Hematopoietic multipotent progenitor cell treated with erythropoietin and hydrocortisone succinate and interleukin-3 and kit ligand, for 17 days (in vitro differentiated cells): Measurements from ENCODE around the gene AHNAK2.
"Not testable (repeated sequence)": the region's sequence is repeated elsewhere in the genome, so short reads cannot be mapped to it uniquely, and the experiment has no call there.

Source experiments
- DNase-seq: peaks from one replicate; pipeline ENCODE4 v3.0.0-alpha.2; 2015; ENCODE audit warnings: low spot score

AHNAK2 gene

GRCh38 chr14:104927432-104927816 is 50.8 kb downstream of the AHNAK2 start:
- DNase-seq, result no peak

DNA sequence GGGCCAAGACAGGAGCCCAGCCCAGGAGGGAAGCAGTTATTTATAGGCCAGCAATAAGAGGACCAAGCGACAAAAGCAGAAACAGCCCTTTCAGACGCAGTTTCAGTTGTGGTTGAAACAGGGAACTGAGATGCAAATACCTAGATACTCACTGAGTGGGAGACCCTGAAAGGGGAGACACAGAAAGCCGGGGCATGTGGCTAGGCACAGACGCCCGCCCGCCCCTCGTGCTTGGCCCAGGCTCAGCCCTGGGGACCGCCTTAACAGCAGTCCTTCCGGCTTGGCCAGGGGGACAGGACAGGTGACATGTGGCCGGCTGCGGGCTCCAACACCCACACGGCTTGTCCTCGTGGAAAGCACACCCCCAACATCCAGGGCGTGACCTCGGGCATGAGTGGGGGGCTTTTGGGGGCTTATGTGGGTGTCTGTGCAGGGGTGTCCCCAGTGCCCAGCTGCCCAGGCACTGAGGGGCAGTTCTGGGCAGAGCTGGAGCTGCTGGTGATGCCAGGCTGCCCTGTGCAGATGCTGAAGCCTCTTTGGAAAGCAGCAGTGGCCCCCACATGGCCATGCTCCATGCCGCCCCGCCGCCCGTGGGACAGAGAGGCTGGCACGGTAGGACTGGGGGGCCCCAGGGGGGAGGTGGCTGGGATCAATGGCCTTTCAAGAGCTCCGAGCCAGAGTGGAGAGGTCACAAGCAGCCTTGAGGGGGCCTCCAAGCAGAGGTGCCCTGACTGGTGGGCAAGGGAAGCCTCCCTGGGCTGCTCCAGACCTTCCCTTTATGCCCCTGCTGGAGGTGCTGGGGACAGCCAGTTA is 51.3 kb downstream of the AHNAK2 start:
- no peak for DNase-seq

- DNase-seq, result no peak
Observed at GRCh38 chr14:104925855-104926609, 52.1 kb downstream of the AHNAK2 start.

DNA sequence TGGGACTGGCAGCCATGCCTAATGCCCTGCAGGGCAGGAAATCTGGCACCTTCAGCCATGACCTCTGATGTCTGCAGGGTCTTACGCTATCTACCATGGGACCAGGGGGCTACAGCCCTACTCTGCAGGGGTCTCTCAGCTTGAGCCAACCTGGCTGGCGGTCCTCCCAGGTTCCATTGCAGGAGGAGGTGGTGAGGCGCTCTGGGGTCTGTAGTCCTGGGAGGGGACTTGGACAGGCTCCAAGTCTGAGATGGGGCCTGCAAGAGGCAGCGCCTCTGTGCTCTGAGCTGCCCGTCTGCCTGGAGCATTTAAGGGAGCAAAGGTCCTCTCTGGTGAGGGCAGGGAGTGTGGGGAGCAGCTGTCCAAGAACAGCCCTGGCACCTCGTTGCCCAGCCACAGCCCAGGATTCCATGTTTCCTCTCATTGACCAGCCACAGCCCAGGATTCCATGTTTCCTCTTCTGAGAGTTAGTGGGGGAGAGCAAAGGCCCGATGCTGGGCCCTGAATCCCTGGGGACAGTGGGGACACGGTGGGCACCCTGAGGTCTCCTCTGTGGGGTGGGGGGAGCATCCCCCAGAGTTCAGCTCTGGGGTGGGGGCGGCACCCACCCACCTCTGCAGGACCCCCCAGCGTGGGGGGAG is 52.8 kb downstream of the AHNAK2 start:
- no peak for DNase-seq

- DNase-seq, result no peak
Observed at GRCh38 chr14:104924421-104925213, 53.6 kb downstream of the AHNAK2 start, which contains the start of gene PLD4. Gene PLD4 (plus strand): TSS chr14:104924879. CDS start chr14:104927141, 2,262 bp downstream.

DNA sequence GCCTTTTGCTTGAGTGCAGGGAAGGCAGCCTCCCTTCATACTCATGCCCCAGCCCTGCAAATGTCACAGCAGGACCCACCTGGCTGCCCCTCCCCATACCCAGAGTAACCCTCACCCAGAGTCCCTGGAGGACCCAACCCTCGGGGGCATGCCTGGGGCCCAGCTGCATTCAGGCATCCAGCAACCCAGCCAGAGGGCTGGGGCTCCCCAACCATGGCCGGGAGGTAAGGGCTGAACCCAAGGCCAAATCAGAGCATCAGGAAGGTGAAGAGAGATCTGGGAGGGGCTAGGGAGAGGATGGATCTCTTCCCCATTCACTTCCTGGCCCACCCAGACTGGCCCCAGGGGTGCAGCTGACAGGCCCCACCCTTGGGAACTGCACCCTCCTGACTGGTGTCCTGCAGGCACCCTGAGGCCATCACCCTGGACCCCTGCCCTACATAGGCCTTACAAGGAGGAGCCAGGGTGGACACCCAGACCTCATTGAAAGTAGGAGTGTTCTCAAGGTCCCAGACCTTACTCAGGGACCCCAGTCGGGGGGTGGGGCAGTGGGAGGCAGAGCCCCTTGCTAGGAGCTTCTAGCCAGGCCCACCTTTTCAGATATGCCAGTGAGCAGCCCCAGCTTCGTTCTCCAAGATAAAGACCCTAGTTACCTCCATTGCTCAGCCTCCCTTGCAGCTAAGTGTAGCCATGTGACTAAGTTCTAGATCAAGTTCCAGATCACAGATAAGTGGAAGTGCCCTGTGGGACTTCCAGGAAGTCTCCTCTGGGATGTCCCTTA is 54.3 kb downstream of the AHNAK2 start:
- no peak for DNase-seq

- DNase-seq, result no peak
Observed at GRCh38 chr14:104919993-104920315, 58.2 kb downstream of the AHNAK2 start.

GRCh38 chr14:104919152-104919992 is 58.8 kb downstream of the AHNAK2 start:
- not testable (repeated sequence) for DNase-seq

- DNase-seq, result no peak
Observed at GRCh38 chr14:104917993-104918392, 60.2 kb downstream of the AHNAK2 start.

DNA sequence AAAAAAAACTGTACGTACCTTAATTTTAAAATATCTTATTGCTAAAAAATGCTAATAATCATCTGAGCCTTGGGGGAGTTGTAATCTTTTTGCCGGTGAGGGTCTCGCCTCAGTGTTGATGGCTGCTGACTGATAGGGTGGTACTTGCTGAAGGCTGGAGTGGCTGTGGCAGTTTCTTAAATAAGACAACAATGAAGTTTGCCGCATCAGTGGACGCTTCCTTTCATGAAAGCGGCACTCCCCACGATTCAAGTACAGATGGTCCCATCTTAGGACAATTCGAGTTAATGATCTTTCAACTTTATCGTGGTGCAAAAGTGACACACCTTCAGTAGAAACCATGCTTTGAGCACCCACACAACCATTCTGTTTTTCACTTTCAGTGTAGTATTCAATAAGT is 61.1 kb downstream of the AHNAK2 start:
- DNase-seq, result no peak

DNA sequence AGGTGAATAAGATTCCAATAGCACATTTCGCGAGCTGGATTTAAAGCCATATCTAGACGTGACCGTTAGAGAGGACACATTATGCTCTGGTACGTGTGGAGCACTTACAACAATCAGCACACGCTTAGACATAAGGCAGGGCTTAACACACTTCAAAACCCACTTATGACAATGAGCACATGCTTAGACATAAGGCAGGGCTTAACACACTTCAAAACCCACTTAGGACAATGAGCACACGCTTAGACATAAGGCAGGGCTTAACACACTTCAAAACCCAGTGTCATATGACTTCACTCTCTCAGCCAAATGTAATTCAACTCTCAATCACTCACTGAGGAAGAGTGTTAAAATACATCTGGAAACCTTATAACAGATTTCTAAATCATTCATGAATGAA is 64.7 kb downstream of the AHNAK2 start:
- no peak for DNase-seq

- DNase-seq, result no peak
Observed at GRCh38 chr14:104912053-104912452, 66.1 kb downstream of the AHNAK2 start.

DNA sequence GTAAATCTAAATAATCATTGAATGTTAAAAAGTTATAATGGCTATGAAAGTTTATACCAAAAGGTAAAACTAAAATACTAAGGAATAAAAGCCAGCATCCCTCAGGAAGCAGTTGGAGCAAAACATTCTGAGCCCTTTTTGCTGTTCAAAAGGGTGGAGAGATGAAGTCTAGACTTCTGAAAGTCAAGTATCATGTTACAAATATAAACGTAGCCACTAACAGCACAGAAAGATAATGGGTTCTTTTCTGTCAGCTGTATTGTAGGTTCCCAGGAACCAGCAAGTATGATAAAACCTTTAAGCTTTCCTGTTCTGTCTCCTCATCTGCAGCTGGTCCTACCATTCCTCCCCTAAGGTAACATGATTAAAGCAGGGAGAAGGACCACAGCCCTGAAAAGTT is 69.9 kb downstream of the AHNAK2 start:
- no peak for DNase-seq

DNA sequence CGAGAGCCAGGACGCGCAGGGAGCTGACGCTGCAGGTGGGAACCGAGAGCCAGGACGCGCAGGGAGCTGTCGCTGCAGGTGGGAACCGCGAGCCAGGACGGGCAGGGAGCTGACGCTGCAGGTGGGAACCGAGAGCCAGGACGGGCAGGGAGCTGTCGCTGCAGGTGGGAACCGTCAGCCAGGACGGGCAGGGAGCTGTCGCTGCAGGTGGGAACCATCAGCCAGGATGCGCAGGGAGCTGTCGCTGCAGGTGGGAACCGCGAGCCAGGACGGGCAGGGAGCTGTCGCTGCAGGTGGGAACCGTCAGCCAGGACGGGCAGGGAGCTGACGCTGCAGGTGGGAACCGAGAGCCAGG is 72.6 kb downstream of the AHNAK2 start:
- DNase-seq, result not testable (repeated sequence)

- not testable (repeated sequence) for DNase-seq
Observed at GRCh38 chr14:104904650-104905578, 73.3 kb downstream of the AHNAK2 start.

DNA sequence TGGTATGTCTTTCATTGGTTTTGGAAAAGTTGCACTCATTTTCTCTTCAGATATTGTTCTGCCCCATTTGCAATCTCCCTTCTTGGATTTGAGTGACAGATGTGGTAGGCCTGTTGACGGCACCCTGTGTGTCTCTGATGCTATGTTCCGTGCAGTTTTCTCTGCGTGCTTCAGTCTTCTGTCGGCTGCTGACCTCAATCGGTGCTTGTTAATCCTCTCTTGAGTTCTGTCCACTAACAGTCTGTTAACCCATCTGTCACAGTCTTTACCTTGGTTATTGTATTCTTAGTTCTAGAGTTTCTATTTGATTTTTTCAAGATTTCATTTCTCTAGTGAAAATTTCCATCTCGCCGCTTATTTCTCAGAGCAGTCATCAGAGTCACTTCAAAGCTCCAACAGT is 74.2 kb downstream of the AHNAK2 start:
- DNase-seq, result no peak

GRCh38 chr14:104900639-104901512 is 77.3 kb downstream of the AHNAK2 start:
- DNase-seq, result no peak

DNA sequence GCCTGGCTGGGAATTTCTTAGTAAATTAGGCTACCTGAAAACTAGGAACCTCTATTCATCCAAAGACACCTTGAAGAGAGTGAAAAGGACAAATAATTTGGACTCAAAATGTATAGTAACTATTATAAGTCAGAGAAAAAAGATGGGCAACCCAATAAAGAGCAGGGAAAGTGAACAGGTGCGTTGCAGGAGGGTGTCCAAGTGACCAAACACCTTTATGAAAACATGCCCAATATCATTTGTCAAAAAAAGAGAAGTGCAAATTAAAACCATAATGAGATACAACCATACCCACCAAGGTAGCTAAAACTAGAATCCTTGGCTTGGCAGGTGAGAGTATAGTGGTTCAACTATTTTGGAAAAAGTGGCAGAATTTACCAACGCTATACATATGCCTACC is 78.4 kb downstream of the AHNAK2 start:
- DNase-seq, result no peak
